ENCODE data around the gene MPZL2. TPM values are rescaled to one million over a fixed set of nuclear protein-coding genes. Genes with fewer than 3 reads are reported as not detected.

MPZL2 gene
- total RNA-seq, 1 experiment from 2014 or later, result 1.2 TPM

DNA sequence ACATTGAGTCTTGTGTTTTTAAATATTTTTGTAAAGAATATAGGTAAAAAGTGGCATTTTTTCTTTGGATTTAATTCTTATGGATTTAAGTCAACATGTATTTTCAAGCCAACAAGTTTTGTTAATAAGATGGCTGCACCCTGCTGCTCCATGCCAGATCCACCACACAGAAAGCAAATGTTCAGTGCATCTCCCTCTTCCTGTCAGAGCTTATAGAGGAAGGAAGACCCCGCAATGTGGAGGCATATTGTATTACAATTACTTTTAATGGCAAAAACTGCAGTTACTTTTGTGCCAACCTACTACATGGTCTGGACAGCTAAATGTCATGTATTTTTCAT is 40.1 kb upstream of the MPZL2 start:
- no peak for TF ChIP-seq SMAD4 (CRISPR knock-in tag; IDR thresholded peaks at IDR 0.05)
- TF ChIP-seq TCF7 (CRISPR knock-in tag; IDR thresholded peaks at IDR 0.05; ENCODE audit: low read depth), result no peak
- no peak for TF ChIP-seq JUN (CRISPR knock-in tag; IDR thresholded peaks at IDR 0.05)
- TF ChIP-seq HMGA2 (CRISPR knock-in tag; IDR thresholded peaks at IDR 0.05), result no peak
- TF ChIP-seq GABPB1 (CRISPR knock-in tag; IDR thresholded peaks at IDR 0.05), result no peak
- TF ChIP-seq NR1H2 (CRISPR knock-in tag; IDR thresholded peaks at IDR 0.05), result no peak
- TF ChIP-seq, protein P1, sequence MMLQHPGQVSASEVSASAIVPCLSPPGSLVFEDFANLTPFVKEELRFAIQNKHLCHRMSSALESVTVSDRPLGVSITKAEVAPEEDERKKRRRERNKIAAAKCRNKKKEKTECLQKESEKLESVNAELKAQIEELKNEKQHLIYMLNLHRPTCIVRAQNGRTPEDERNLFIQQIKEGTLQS (CRISPR knock-in tag; conservative IDR thresholded peaks at IDR 0.05), result no peak
- TF ChIP-seq, protein P2, sequence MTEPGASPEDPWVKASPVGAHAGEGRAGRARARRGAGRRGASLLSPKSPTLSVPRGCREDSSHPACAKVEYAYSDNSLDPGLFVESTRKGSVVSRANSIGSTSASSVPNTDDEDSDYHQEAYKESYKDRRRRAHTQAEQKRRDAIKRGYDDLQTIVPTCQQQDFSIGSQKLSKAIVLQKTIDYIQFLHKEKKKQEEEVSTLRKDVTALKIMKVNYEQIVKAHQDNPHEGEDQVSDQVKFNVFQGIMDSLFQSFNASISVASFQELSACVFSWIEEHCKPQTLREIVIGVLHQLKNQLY (CRISPR knock-in tag; IDR thresholded peaks at IDR 0.05), result no peak
- TF ChIP-seq, protein P3, sequence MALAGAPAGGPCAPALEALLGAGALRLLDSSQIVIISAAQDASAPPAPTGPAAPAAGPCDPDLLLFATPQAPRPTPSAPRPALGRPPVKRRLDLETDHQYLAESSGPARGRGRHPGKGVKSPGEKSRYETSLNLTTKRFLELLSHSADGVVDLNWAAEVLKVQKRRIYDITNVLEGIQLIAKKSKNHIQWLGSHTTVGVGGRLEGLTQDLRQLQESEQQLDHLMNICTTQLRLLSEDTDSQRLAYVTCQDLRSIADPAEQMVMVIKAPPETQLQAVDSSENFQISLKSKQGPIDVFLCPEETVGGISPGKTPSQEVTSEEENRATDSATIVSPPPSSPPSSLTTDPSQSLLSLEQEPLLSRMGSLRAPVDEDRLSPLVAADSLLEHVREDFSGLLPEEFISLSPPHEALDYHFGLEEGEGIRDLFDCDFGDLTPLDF (CRISPR knock-in tag; IDR thresholded peaks at IDR 0.05), result no peak
- no peak for TF ChIP-seq ZBTB21 (CRISPR knock-in tag; IDR thresholded peaks at IDR 0.05; ENCODE audit: borderline replicate concordance)
- TF ChIP-seq, protein P4, sequence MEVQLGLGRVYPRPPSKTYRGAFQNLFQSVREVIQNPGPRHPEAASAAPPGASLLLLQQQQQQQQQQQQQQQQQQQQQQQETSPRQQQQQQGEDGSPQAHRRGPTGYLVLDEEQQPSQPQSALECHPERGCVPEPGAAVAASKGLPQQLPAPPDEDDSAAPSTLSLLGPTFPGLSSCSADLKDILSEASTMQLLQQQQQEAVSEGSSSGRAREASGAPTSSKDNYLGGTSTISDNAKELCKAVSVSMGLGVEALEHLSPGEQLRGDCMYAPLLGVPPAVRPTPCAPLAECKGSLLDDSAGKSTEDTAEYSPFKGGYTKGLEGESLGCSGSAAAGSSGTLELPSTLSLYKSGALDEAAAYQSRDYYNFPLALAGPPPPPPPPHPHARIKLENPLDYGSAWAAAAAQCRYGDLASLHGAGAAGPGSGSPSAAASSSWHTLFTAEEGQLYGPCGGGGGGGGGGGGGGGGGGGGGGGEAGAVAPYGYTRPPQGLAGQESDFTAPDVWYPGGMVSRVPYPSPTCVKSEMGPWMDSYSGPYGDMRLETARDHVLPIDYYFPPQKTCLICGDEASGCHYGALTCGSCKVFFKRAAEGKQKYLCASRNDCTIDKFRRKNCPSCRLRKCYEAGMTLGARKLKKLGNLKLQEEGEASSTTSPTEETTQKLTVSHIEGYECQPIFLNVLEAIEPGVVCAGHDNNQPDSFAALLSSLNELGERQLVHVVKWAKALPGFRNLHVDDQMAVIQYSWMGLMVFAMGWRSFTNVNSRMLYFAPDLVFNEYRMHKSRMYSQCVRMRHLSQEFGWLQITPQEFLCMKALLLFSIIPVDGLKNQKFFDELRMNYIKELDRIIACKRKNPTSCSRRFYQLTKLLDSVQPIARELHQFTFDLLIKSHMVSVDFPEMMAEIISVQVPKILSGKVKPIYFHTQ (CRISPR knock-in tag; IDR thresholded peaks at IDR 0.05), result no peak
- Mint-ChIP-seq H3K36me3 (no peaks in the 10 kb centered on the region), H3K9me3 (no peaks in the 10 kb centered on the region), H3K27me3 (ENCODE audit: low read depth) (peaks cover 15% of the 10 kb centered on the region), H3K27ac (no peak overlapping the region), H3K4me1 (peaks cover 5% of the 10 kb centered on the region), H3K4me3 (no peak overlapping the region)
- POLR2A ChIA-PET, result no interaction called here
- CTCF ChIA-PET, result interaction anchor here (2.3 kb wide), 1 partner anchor 9 kb away, joined by 10 read pairs; no protein-coding TSS in a partner anchor
- DNase-seq (ENCODE audit: low spot score), result no peak
- no peak for ATAC-seq

DNA sequence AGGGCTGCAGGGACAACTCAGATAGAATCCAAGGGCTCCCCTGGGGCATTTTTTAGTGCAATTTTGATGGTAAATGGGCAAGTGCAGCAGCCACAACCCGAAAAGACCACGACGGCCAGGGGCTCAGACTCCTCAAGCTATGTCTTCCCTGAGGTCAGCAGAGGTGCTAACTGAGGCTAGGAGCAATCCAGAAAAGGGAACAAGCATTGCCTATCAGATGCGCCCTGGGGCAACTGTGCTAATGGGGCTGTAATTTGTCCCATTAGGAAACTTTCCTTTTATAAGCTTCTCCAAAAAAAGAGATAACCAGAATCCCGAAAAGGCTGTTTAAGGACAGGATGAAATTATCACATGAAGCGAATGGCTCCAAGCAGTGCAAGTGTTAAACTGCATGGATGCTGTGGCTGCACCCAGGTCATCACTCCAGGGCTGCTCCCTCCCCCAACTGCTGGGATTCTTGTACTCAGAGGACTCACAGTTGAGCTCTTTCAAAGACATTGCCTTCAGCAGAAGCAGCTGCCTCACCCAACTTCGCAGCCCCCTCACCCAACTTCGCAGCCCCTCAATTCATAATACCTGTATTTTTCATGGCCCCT is 37.6 kb upstream of the MPZL2 start:
- Mint-ChIP-seq H3K27ac (no peak overlapping the region), H3K4me1 (peaks cover 5% of the 10 kb centered on the region), H3K4me3 (no peak overlapping the region), H3K9me3 (no peaks in the 10 kb centered on the region), H3K27me3 (ENCODE audit: low read depth) (peaks cover 15% of the 10 kb centered on the region), H3K36me3 (no peaks in the 10 kb centered on the region)
- ChIA-PET CTCF (interaction anchor here (0.5 to 1.5 kb wide), 2 partner anchors 34 to 103 kb away, joined by 4 to 6 read pairs; no protein-coding TSS in a partner anchor), POLR2A (no interaction called here)
- DNase-seq (ENCODE audit: low spot score) (no peak), ATAC-seq (no peak)
- TF ChIP-seq, protein P5, sequence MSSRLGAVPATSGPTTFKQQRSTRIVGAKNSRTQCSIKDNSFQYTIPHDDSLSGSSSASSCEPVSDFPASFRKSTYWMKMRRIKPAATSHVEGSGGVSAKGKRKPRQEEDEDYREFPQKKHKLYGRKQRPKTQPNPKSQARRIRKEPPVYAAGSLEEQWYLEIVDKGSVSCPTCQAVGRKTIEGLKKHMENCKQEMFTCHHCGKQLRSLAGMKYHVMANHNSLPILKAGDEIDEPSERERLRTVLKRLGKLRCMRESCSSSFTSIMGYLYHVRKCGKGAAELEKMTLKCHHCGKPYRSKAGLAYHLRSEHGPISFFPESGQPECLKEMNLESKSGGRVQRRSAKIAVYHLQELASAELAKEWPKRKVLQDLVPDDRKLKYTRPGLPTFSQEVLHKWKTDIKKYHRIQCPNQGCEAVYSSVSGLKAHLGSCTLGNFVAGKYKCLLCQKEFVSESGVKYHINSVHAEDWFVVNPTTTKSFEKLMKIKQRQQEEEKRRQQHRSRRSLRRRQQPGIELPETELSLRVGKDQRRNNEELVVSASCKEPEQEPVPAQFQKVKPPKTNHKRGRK (CRISPR knock-in tag; IDR thresholded peaks at IDR 0.05; ENCODE audit: borderline replicate concordance), result no peak
- TF ChIP-seq MYBL2 (CRISPR knock-in tag; IDR thresholded peaks at IDR 0.05) (no peak), ZNF396 (CRISPR knock-in tag; IDR thresholded peaks at IDR 0.05; ENCODE audit: borderline replicate concordance) (no peak), MXD4 (CRISPR knock-in tag; IDR thresholded peaks at IDR 0.05; ENCODE audit: borderline replicate concordance) (no peak), ZNF219 (CRISPR knock-in tag; IDR thresholded peaks at IDR 0.05; ENCODE audit: borderline replicate concordance) (no peak), CBFB (CRISPR knock-in tag; IDR thresholded peaks at IDR 0.05; ENCODE audit: low read depth) (no peak), FOXK1 (CRISPR knock-in tag; IDR thresholded peaks at IDR 0.05) (no peak), TEAD4 (CRISPR knock-in tag; IDR thresholded peaks at IDR 0.05) (no peak)
- TF ChIP-seq, protein P6, sequence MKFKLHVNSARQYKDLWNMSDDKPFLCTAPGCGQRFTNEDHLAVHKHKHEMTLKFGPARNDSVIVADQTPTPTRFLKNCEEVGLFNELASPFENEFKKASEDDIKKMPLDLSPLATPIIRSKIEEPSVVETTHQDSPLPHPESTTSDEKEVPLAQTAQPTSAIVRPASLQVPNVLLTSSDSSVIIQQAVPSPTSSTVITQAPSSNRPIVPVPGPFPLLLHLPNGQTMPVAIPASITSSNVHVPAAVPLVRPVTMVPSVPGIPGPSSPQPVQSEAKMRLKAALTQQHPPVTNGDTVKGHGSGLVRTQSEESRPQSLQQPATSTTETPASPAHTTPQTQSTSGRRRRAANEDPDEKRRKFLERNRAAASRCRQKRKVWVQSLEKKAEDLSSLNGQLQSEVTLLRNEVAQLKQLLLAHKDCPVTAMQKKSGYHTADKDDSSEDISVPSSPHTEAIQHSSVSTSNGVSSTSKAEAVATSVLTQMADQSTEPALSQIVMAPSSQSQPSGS (CRISPR knock-in tag; IDR thresholded peaks at IDR 0.05; ENCODE audit: borderline replicate concordance, low read depth), result no peak
- TF ChIP-seq, protein P7, sequence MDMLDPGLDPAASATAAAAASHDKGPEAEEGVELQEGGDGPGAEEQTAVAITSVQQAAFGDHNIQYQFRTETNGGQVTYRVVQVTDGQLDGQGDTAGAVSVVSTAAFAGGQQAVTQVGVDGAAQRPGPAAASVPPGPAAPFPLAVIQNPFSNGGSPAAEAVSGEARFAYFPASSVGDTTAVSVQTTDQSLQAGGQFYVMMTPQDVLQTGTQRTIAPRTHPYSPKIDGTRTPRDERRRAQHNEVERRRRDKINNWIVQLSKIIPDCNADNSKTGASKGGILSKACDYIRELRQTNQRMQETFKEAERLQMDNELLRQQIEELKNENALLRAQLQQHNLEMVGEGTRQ (CRISPR knock-in tag; IDR thresholded peaks at IDR 0.05), result no peak
- TF ChIP-seq, protein P8, sequence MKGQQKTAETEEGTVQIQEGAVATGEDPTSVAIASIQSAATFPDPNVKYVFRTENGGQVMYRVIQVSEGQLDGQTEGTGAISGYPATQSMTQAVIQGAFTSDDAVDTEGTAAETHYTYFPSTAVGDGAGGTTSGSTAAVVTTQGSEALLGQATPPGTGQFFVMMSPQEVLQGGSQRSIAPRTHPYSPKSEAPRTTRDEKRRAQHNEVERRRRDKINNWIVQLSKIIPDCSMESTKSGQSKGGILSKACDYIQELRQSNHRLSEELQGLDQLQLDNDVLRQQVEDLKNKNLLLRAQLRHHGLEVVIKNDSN (CRISPR knock-in tag; IDR thresholded peaks at IDR 0.05), result no peak
- TF ChIP-seq, protein P2 (CRISPR knock-in tag; IDR thresholded peaks at IDR 0.05), result no peak
- TF ChIP-seq, protein P9, sequence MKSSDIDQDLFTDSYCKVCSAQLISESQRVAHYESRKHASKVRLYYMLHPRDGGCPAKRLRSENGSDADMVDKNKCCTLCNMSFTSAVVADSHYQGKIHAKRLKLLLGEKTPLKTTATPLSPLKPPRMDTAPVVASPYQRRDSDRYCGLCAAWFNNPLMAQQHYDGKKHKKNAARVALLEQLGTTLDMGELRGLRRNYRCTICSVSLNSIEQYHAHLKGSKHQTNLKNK (CRISPR knock-in tag; IDR thresholded peaks at IDR 0.05), result no peak

Data from WTC11 (cell line).